HG02943 (cell line): ENCODE measurements around the gene ABCA2.
"Not testable (repeated sequence)": the region's sequence is repeated elsewhere in the genome, so short reads cannot be mapped to it uniquely, and the experiment has no call there.

ENCODE experiments used
- ATAC-seq: cut with Tn5 transposase; IDR thresholded peaks from one replicate; pipeline ENCODE4 v1.9.1; 2021; ENCODE audit warnings: mild to moderate bottlenecking, low read depth, moderate library complexity; ENCODE audit not compliant: unreplicated experiment

ABCA2 gene

DNA sequence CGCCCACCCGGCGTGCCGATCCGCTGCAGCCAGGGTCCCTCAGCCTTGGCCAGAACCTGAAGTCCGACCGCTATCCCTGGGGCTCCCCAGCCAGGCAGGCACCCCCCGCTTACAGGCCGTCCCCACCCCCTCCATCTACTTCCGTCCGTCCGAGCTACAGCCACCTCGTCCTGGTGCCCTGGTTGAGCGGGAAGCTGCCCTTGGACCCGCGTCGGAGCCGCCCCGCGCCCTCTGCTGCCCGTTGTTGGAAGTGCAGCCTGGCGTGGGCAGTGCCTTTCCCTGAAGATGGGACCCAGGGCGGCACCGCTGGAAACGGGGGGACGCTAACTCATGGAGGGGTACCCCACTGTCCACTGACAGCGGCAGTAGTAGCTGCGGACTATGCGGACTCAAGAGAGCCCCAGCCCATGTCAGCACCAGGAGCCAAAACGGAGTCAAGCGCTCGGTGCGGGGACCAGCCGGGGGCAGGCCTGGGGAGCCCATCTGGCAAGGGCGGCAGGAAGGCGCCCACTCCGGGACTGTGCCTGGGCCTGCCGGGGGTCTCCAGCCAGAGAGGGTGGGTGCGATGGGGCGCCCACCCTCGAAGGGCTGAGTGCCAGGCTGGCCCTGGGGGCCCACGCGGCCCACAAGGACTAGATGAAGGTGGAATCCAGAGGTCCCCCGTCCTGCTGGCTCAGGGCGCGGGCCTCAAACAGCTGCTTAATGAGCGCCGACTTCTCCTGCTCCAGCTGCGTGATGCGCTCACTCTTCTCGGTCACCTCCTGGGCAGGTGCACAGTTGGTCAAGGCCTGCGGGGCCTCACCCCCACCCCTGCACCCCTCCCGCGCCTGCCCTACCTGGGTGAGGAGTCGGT, 36.2 kb upstream of the ABCA2 start:
- ATAC-seq: no peak

DNA sequence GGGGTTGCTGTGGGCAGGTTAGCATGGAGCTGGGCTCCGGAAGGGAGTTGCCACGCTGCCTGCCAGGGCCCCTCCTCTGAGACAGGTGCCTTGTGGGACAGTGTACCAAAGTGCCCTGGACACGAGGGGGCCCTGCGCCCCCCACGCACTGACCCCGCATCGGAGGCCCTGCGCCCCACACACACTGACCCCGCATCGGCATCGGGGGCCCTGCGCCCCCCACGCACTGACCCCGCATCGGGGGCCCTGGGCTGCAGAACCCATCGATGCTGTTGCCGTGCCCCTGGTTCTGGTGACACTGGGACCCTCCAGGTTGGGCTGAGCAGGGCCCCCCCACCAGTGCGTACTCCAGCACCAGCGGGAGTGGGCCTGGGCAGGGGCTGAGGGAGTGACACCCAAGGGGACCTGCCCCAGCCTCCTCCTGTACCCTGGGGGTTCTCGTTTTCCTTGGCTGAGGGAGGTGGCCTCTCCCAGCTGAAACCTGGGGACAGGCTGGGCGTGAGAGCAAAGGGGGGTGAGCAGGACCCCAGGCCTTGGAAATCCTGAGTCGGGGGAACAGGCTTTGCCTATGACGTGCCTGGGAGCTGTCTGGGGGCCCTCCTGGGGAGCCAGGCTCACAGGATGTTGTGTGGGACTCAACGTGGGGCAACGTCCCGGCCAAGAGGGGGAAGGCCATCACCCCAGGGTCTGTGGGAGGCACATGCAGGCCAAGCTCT, 35.4 kb upstream of the ABCA2 start:
- ATAC-seq: no peak

DNA sequence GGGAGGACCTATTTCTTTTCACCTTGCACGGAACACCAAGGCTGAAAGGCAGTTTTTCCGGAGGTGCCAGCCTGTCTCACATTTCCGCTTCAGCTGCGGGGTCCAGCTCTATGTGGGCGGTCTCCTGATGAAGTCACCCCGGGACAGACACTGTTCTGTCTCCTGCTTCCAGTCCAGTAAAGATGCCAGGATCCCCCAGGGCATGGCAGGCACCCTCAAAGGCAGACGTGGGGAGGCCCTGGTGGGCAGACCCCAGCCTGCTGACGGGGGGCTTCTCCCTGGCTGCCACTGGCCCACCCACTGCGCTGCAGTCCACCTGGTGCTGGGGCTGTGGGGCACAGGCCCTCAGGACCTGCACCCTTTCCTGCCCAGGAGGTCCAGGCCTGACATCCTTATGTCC, 34.8 kb upstream of the ABCA2 start:
- ATAC-seq: not testable (repeated sequence)

DNA sequence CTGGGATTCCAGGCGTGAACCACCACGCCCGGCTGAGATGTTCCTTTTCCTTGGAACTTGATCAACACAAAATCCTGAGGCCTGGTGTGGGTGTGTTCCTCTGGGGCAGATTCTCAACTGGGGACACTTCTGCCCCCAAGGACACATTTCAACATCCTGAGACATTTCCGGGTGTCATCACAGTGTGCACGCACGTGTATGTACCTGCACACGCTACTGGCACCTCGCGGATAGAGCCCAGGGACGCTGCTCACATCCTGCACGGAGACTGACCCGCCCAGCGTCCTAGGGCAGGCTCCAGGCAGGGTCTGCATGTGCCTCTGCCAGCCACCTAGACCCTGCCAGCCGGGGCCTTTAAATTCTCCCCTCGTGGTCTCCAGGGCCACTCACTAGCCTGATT, 34.3 kb upstream of the ABCA2 start:
- ATAC-seq: no peak

DNA sequence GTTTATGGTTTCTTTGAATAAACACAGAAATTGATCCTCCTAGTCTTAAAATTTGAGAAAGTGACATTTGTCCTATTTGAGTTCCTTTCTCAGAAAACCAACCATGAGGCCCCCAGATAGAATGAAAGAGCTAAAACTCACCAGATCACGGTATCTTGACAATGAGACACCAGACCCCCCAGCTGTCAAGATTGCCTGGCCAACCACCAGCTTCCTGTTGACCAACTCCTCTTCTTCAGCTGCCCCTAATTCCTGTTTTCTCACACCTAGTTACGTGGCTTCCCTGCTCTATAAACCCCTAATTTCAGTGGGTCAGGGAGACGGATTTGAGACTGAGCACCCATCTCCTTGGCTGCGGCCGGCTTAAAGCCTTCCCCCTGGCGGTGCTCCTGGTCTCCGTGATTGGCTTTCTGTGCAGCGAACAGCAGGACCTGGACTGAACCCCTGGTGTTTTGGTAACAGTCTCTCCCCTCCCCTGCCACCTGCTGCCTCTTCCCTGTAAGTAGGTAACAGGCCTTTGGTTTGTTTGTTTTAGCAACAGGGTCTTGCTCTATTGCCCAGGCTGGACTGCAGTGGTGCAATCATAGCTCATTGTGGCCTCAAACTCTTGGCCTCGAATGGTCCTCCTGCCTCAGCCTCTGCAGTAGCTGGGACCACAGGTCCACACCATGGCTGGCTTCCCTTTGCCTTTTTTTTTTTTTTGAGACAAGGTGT, 30.6 kb upstream of the ABCA2 start:
- no peak for ATAC-seq

DNA sequence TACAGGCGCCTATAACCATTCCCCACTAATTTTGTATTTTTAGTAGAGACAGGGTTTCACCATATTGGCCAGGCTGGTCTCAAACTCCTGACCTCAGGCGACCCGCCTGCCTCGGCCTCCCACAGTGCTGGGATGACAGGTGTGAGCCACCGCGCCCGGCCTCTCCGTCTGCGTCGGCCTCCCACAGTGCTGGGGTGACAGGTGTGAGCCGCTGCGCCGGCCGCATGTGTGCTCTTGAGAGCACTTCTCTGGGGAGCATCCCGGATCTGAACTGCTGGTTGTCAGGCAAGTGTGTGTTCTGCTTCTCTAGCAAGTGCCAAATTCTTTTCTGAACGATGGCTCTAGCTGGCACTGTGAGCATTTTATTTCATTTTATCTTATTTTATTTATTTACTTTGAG, 29.5 kb upstream of the ABCA2 start:
- no peak for ATAC-seq

DNA sequence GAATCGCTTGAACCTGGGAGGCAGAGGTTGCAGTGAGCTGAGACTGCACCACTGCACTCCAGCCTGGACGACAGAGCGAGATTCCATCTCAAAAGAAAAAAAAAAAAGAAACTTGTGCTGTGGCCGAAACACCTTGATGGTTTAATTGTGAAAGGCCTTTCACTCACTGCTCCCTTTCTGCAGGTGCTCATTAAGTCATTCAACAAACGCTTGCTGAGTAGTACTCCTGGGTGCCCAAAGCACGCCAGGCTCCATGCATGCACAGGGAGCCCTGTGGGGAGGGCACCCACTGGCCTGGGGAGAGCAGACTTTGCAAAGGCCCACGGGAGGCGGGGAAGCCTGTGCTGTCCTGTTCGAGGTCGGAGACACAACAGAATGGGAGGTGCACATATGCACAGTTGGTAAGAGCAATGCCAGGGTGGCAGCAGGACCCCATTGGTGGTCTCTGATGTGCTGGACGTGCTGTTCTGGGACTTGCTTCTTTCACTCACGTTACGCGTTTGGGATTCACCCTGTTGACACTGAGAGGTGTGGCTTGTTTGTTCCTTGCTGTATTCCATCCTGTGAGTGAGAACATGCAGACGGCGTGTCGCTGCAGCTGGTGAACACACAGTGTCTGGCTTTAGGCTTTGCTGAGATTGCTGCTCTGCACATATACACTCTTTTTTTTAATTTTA, 28.8 kb upstream of the ABCA2 start:
- ATAC-seq: no peak

DNA sequence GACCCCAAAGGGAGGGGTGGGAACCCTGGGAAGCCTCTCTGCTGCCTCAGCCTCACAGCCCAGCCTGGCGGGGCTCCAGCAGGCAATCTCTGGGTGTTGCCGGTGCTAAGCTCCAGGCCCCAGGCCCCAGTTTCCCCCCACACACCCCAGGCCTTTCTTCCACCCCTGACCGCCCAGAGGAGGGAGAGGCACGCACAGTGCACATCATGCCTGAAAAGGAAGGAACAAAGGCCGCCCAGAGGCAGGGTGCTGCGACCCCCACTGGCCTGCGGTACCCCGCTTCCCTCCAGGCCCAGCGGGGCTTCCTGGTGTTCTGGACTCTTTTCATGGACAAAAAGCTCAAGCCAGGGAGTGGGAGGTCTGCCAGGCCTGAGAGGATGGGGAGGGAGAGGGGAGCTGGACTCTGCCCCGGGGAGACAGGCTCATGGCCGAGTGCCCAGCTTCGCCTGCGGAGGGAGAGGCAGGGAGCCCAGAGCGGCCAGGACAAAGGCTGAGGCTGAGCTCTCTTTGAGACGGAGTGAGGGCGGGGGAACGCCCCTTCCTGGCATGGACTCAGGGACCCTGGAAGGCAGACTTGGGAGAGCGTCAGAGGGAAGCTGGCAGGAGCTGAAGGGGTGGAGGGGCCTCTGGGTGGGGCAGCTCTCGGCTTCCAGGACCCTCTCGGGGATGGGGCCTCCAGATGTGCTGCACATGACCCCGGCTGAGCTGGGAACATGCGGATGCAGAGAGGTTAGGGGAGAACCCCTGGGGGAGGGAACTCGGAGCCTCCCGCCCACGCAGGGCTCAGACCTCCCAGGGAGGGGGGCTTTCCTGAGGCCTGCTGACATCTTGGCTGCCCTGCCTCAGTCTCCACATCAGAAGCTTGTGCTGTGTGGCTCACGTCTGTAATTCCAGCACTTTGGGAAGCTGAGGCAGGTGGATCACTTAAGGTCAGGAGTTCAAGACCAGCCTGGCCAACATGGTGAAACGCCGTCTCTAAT, 27.6 kb upstream of the ABCA2 start:
- no peak for ATAC-seq

DNA sequence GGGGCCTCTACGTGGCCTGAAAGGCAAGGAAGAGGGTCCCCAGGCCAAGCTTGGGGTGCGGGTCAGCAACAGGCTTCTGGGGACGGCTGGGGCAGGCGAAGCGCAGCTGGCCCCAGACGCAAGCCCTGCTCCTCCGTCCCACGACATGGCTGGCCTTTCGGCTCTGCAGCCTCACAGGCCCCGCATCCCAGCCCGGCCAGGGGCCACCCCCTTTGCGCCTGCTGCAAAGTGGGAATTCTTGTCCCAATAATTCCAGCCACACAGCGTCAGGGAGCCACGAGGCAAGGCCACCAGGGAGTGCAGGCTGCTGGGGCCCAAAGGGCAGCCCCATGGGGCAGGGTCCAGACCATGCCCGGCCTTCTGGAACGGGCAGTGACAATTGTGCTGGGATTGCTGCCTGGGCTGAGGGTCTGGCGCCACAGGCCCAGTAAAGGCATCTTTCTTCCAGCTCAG, 26.9 kb upstream of the ABCA2 start:
- no peak for ATAC-seq

DNA sequence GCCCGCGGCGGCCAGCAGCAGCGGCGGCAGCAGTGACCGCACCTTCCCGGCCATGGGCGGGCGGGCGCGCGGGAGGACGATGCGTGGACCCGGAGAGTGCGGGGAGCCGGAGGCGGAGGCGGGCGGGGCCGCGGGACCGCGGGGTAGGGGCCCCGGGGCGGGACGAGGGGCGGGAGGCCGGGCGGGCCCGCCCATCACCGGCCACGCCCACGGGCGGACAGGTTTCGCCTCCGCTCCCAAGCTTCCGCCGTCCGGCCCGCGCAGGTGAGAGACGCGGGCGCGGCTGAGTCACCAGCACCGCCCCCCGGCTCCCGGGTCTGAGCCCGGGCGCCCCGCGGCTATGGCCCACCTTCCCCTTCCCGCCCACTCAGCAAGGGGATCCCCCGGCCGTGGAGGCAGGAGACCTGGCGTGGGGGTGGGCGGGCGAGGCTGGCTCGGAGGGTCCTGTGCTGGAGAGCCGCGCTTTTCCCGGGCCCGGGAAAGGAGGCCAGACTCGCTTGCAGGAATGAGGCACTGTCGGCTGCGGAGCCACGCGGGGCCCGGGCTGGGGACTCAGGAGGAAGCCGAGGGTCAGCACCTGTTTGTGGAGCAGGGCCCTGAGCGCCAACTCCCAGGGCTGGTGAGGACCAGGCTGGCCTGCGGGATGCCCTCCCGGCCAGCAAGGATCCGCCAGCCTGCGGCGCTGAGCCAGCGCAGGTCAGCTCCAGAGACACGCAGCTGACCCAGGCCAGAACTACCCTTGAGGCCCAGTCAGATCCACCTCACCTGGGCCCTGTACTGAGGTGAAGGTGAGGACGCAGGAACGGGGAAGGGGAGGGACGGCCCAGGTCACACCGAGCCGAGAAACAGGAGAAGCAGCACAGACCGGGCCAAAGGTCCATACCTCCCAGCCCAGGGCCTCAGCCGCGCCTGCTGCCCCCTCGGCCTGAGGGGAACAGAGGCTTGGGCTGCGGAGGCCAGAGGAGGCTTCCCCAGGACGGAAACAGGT, 26.2 kb upstream of the ABCA2 start, which contains the start of gene ENTPD2:
Gene ENTPD2 (minus strand): TSS at position 118 of the 988 bp plus-strand sequence. CDS start 64 bp downstream, at position 54.
- no peak for ATAC-seq

DNA sequence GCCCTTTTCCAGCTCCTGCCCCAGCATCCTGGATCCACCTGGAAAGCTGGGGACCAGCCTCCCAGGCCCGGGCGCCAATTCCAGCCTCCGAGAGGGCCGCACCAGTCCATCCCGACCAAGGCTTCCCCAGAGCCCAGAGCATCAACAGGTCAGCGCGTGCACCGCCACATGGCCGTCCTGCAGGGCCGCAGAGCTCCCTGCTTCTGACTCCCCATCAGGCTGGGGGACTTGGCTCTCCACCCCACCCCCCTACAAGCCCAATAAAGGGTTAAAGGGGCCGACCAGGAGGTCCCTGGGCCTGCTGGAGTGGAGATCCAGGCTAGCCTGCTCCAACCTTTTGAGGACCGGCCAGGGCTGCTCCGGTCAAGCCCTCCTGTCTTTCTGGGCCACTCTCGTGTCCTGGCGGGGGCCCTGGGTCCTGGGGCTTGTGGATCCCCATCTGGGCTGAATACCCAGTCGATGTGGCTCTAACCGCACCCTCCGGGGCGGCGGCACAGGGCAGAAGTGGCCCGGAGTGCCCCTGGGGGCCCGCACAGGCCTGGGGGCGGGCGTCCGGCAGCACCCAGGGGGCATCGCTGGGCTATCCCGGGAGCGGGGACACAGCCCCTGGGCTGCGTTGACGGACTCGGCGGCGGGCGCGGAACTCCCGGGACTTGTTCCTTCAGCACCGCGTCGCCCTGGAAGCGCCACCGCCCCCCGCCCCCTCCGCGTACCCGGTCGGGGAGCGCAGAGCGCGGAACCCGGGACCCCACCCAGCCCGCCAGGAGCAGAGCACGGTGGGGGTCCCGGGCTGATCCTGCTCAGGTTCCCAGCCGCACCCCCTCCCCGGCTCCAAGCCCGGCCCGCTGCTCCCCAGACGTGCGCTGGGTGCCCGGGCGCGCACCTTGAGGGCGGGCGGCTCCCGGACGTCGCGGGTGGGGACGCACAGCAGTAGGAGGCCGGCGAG, 25.2 kb upstream of the ABCA2 start:
- ATAC-seq: no peak

DNA sequence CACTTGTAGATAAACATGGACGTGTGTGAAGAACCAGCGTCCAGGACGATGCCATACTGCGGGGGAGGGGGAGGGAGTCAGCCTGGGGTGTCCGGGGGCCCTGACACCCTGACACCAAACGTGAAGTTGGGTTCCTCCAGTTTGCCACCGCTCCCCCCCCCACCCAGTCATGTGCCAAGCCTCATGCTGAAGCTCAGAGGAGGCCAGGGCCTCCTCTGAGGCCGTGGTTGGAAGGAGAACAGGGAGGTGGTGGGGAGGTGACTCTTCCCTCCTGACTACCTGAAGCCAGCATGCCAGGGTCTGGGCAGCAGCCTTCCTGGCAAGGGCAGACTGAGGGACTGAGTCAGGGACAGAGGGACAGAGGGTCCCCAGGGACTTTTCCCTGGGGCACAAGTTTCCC, 24.3 kb upstream of the ABCA2 start:
- ATAC-seq: no peak

DNA sequence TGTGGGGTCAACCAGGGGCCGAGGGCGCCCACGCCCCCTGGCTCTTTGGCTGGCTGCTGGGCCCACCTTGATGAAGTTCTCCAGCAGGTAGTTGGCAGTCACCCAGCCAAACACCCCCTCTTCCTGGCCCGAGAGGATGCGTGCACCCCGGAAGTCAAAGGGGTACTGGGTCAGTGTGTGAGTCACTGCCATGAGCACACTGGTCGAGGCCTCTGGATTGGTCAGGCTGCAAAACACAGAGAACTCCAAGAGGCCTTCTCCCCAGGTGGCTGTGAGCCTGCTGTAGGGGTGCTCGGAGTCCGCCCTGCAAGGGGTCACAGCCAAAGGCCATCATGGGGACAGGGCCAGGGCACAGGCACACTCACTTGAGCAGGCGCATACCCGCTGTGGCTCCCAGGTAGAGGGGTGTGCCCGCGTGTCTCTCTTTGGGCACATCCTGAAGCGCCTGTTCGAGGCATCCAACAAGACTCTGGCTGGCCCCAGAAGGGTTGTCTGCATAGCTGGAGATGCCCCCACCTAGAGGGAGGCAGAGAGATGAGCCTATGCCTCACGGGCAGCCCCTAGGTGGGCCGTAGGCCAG, 23.2 kb upstream of the ABCA2 start:
- no peak for ATAC-seq

DNA sequence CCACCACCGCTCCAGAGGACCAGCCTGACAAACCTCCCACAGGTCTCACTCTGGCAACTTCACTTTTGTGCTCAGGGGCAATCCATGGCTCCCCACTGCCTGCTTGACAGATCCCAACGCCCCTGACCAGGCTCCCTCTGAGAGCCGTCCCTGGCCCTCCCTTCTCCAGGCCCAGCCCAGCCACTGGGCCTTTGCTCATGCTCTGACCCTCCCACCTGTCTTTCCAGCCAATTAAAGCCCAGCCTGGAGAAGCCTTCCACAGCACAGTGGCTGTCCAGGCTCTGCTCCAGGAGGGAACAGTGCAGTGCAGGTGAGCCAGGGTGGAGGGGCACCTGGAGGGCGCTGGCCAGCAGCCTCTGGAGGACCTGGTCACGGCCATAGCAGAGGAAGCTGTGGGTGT, 22.5 kb upstream of the ABCA2 start:
- no peak for ATAC-seq

DNA sequence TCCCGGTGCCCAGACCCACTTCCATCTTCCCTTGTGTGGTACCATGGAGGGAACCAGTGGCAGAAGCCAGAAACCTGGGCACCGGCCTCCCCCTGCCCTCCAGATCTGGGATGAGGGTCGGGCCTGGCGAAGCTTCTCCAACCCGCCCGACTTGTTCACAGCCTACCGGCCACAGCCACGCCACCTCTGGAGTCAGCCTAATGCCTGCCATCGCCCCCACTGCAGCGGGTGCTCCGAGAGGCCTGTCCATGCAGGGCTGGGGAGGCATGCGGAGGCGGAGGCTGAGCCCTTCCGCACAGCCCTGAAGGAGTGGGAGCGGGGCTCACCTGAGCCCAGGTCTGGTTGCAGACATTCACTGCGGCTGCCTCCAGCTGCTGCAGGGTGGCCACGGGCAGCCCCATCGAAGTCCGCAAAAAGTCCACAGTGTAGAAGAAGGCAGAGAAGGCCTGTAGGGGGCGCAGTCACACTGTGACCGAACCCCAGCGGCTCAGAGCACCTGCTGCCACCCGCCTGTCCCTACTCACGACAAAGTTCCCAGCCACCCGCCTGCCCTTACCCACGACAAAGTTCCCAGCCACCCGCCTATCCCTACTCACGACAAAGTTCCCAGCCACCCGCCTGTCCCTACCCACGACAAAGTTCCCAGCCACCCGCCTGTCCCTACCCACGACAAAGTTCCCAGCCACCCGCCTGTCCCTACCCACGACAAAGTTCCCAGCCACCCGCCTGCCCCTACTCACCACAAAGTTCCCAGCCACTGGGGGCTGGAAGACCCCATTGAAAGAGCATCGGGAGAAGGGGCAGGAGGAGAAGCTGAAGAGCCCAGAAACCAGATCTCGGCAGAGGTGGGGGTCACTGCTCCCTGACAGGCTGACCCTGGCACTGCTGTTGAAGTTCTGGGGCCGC, 21.8 kb upstream of the ABCA2 start:
- ATAC-seq: no peak
